HG03575 (cell line): ENCODE results near the gene LPIN2.
"Not testable (repeated sequence)": the region's sequence is repeated elsewhere in the genome, so short reads cannot be mapped to it uniquely, and the experiment has no call there.

Source experiments
- ATAC-seq: cut with Tn5 transposase; IDR thresholded peaks from one replicate; pipeline ENCODE4 v1.9.1; 2021; ENCODE audit not compliant: unreplicated experiment, insufficient number of reproducible peaks, low FRiP score; ENCODE audit errors: extremely low read depth

LPIN2 gene

DNA sequence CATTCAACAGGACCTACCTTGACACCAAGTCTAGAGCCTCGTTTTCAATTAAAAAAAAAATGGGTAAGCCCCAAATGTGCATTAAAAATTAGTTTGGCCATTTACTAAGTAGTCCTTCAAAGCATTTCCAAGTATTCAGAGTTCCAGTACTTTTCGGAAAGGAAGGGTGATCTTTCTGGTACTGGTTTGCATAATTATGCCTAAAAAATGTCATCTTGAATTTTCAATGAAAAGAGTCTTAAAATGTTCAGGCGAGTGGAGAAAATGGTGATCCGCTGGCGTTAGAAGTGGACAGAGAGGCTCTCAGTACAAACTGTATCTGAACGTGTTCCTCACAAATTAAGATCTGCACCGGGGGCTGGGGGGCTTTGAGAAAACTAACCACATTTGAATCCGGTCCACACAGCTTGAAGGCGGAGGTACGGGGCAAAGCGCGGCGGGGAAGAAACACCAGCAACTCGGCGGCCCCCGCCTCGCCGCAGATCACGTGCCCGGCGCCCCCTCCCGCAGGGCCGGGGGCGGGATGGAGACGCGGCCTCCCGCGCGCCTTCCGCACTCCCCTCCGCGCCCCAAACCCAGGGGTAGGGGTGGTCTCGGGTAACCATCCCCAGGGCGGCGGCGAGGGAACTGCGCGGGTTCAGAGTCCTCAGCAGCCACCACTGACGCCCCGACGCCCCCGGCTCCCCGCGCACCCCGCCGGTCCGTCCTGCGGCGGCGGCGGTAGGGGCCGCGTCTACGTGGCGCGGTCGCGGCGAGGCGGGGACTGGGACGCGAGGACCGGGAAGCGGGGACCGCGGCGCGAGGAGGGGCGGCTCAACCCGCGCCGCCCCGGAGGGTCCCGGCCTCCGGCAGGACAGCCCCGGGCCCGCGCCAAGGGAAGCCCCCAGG lies 564 bp downstream of the LPIN2 start:
- ATAC-seq: peak; percentile 4

DNA sequence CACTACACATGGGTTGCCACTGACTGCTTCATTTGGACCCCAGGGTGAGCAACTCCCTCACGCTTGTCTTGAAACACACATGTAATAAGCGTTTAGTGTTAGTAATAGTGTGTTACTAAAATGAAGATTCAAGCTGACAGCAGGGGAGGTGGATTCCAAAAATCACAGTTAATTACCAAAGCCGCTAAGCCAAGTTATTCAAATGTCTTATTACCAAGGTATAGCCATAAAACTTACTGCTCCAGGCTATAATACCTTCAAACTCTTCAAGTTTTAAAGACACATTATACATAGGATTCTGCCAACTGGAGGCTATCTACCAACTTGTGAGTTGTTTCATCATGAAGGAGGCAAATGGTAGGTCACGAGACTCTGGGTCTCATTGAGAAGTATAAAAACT lies 2.9 kb downstream of the LPIN2 start:
- ATAC-seq: no peak

DNA sequence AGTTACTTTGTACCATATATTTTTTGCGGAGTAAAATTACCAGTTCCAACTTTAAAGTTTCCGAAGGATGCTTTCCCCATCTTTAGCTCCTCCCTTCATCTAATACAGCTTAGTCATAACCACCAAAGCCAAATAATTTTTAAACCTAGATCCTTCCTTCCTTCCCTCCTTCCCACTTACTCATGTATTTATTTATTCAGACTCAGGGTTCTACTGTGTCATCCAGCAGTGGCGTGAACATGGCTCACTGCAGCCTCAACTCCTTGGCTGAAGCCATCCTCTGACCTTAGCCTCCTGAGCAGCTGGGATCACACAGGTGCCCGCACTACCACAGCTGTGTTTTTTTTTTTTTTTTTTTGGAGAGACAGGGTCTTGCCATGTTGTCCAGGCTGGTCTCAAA lies 4.4 kb downstream of the LPIN2 start:
- no peak for ATAC-seq

DNA sequence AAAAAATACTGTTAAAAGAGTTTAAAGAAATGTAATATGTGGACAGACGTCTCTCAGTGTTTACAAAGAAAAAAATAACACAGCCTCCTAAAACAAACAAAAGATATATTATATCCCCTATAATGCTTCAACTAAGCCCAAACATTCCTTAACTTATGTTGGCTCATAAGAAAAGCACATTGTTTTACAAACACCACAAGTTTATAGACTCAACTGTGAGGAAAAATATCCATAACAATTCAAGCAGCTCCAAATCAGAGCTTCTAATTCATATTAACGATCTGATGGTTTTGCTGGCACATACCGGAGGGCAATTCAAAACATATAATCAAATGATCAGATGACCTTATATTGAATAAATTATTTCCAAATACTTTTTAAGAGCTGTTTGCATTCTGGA lies 5.5 kb downstream of the LPIN2 start:
- no peak for ATAC-seq

DNA sequence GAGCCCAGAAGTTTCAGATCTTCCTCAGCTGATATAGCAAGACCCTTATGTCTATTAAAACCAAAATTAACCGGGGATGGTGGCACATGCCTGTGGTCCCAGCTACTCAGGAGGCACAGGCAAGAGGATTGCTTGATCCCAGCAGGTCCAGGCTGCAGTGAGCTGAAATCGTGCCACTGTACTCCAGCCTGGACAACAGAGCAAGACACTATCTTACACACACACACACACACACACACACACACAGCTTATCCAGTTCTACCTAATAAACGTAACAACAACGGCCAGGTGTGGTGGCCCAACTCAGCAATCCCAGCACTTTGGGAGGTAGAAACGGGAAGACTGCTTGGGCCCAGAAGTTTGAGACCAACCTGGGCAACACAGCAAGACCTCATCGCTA lies 7.5 kb downstream of the LPIN2 start:
- no peak for ATAC-seq

DNA sequence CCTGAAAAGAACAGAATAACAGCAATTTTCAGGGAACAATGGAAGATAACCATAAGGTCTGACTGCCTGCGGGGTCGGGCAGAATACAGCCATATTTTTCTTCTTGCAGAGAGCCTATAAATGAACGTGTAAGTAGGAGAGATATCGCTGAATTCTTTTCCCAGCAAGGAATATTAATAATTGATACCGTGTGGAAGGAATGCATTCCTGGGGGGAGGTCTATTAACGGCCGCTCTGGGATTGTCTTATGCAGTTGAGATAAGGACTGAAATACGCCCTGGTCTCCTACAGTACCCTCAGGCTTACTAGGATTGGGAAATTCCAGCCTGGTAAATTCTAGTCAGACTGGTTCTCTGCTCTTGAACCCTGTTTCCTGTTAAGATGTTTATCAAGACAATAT lies 9.2 kb downstream of the LPIN2 start:
- not testable (repeated sequence) for ATAC-seq

DNA sequence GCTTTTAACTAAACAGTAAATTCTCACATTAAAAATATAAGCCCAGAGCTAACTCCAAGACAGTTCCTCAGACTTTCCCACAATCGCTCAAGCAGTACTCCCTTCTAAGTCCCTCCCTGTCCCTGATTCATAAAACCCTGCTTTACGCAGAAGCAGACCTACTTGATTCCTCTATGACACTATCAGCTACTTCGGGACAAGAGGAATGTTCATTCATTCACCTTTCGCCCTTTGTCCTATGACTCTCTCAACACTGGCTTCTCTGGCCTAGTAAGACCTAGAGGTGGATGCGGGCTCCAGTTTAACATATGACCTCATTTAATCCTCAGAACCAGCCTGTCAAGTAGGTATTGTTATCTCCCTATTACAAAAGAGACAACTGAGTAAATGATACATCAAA lies 10.2 kb downstream of the LPIN2 start:
- no peak for ATAC-seq

DNA sequence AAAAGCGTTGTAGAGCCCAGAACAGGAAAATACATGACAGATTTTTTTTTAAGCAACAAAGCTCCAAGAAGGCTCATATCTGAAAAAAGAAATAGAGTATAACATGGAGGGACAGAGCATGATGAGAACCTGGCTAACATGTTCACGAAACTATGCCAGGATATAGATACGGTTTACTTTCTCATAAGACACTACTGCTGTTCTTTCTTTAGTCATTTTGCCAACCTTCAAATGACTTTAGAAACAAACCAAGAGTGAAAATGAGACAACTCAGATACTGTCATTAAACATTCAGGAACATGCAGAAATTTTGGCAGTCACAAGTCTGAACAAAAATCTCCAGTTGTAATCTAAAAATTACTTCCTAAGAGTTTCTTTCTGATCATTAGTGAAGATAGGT lies 14.3 kb downstream of the LPIN2 start:
- no peak for ATAC-seq

DNA sequence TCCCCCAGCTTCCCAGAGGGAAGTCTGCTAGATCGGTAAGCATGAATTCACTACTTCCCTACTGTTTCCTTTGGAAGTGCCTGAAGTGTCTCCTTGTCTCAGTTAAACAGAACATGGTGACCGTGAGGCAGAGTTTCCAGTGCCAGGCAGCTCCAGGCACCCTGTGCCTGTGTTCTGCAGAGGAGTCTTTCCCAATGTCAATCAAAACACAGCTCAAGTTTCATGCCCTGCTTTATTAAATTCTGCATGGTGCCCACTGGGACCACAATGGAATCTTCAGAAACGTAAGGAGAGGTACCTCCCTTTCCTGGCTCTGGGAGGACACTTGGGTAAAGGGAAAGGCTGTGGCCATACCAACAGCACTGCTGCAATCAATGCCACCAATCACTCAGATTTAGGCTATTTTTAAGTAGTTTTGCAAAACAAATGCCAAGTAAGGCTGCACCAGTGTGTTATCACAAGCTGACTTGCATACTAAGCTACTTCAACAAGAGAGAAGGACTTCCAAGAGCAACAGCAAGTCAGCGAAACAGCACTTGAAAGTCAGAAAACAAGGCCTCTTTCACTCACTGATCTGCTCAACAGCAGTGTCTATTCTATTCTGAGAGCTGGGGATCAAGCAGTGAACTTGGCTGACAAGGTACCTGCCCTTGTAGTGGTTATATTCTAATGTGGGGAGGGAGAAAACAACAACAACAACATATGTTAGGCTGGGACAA lies 14.9 kb downstream of the LPIN2 start:
- ATAC-seq: no peak

DNA sequence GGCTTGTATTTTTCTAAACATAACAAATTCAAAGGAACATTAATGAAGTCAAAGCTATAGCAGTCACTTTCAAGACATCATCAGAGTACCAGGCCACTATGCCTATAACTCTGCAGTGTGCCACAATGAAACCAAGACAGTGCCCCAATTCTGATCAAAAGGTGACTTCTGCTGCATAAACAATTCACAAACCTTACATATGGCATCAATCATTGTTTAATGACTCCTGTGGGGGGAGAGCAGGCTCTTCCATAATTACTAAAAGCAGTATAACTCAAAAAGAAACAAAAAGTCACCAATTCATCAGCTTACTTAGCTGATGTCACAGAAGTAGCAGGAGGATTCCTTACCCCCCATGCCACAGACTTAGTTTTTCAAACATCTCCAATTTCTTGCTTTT lies 15.5 kb downstream of the LPIN2 start:
- ATAC-seq: no peak

DNA sequence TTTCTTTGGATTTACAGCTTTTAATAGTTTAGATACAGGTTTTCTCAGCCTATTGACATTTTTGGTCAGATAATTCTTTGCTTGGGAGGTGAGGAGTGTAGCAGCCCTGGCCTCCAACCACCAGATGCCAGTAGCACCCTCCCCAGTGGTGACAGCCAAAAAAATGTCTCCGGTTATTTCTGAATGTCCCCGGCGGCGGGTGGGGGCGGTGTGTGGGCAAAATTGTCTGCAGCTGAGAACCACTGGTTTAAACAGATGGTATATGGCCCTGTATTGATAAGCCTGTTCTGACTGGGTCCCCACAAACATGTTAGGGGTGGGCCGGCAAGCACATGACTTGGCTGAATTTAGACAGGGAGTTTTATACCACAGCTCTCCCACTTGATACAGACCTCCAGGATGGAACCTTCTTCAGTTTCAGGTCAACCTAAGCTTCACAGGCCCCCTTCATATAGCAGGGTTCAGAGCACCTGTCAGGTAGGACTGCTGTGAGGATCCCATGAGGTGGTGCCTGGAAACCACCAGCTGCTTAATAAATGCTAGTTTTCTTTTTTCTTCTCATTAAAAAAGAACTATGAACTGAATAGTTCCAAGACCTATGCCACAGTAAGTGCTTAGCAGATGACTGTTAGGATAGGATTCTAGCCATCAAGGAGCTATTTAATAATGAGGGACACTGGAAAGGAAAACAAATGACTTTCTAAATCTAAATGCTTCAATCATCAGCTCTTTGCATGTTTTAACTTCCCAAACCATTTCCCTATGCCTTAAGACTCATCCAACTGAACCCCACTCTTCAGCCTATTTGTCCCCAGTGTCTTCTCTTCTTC lies 18.1 kb downstream of the LPIN2 start:
- no peak for ATAC-seq

DNA sequence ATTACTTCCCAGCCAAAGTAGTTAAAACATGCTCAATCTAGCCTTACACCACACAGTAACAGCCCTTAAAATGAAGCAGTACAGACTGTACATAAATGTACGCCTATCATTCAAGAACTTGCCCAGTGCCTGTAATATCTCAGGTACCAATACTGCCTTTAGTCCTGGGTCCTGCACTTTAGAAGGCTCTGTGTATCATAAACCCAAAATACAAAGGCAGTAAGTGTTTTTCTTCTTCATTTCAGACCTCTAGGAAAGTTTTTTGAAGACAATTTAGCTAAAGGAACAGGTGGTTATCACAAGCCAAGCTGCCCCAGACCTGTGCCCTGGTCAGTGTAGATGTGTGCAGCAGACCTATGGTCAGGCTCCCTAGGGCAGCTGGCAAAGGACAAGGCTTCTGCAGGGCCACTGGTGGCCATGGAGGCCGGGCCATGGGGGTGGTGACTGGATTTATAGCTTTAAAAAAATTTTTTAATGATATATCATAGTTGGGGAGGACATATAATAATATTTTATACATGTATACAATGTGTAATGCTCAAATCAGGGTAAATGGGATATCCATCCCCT lies 18.8 kb downstream of the LPIN2 start:
- ATAC-seq: no peak

DNA sequence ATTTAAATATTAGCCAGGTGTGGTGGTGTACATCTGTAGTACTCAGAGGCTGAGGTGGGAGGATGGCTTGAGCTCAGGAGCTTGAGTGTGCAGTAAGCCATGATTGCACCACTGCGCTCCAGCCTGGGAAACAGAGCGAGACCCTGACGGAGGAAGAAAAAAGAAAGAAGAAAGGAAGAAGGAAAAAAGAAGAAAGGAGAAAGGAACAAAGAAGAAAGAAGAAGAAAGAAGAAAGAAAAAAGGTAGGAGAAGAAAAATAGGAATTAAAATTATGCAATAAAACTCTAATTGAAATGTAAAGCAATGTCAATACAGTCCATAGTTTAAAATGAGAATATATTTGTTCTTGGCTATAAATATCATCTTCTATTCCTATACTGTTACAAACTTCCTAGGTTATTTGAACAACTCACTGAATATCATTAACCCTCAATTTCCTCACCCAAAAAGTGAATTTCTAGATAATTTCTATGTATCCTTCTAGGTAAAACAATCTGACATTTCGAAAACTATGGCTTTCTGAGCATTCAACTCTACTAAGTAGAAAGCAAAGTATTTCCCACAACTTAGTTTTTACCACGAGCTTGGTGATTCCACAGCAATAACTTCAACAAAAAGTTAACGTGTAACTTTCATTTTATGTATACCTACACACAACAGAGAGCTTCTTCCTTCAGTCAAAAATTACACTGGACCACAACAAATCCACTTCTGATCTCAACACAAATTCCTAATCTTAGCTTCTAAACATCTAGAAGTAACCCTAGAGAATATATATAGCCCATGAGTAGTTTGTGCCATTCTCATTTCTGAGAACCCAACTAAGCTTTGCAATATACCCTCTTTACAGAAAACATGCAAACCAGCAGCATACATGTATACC lies 19.7 kb downstream of the LPIN2 start:
- ATAC-seq: no peak

DNA sequence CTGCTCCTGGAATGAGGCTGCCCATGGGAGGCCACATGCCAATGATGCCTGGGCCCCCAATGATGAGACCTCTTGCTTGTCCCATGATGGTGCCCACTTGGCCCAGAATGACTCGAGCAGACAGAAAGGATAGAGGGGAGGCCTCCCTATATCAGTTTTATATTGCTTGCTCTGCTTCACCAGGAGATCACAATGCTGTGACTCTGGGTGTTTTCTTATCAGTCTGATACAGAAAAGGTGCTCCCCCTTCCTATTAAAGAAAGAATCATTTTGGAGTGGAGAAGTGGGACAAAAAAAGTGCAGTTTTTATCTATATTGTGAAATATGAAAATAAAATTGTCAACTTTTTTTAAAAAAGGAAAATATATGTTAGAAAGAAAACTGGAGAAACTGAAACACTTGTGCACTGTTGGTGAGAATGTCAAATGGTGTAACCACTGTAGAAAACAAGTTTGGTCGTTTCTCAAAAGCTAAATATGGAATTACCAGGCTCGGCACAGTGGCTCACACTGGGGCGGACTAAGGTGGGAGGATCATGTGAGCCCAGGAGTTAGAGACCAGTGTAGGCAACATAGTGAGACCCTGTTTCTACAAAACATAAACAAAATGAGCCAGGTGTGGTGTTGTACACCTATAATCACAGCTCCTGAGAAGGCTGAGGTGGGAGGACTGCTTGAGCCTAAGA lies 21.8 kb downstream of the LPIN2 start:
- no peak for ATAC-seq

DNA sequence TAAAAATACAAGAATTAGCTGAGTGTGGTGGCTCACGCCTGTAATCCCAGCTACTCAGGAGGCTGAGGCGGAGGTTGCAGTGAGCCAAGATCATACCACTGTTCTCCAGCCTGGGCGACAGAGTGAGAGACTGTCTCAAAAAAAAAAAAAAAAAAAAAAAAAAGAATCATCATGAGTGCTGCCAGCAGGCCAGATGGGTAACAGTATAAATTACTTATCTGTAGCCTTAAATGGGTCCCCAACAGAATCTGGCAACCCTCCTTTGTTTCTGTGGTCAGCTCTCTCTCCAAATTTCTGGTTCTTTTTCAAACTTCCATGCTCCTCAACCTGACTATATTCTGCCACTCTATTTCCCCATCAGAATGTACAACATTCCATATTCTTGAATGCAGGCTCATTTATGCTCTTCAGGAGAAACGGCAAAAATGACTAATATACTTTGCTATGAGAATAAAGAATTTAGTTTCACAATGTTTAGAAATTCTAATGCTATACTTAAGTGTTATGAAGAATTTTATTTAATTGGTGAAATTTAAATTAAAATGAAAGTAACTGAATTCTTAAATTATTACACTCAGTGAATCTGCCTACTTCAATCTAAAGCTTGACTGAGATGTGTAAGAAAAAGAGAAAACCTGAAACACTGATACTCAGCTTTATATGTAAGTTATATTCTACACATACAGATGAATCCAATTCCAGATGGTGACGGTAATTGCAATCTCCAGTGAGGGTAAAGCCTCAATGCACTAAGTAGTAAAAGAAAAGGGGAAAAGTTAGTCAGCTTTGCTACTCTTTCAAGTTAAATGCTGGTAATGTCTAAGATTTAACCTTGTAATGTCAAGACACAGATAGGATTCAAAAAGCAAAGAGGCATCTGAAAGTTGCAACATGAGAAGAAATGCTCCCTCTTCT lies 24.8 kb downstream of the LPIN2 start:
- ATAC-seq: no peak

DNA sequence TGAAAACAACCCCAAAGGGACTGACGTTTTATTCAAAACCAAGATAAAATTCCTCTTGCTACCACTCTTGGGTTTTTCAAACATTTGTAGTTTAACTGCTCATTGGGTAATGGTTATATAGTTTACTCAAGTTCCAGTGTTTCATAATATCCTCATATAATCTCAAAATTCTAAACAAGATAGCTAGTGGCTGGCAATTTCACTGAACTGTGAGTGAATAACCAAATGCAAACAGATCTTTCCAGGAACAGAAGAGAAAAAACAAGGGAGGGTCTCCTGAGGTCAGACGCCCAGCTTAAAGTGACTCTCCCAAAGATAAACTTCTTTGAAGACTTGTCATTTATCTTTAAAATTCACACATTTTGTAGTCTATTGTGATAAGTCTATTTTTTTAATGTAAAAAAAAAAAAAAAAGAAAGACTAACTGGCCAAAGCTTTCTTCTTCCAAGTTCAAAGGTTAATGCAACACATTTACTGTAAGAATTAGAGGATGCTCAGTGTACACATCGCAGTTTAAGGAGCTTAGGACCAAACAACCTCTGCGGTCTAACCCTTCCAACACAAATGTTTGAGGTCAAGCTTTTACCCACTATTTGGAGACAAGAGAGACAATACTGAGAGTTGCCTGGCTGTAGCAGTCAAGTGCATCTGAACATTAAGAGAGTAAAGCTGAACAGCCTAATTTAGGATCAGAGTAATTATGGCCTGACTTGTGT lies 26.6 kb downstream of the LPIN2 start:
- no peak for ATAC-seq
